ENCODE measurements around the gene NOTUM.

The NOTUM gene

GRCh38 chr17:82007228-82007494, 46.2 kb upstream of the NOTUM start:
- ChIA-PET POLR2A (no interaction called here), CTCF (no interaction called here)
- TF ChIP-seq SUZ12 (IDR thresholded peaks at IDR 0.05): no peak
- no peak for TF ChIP-seq BHLHE40 (IDR thresholded peaks at IDR 0.05; ENCODE audit: borderline replicate concordance)
- TF ChIP-seq LEF1 (IDR thresholded peaks at IDR 0.05; ENCODE audit: borderline replicate concordance): no peak
- TF ChIP-seq FOXA1 (IDR thresholded peaks at IDR 0.05): no peak
- TF ChIP-seq L3MBTL2 (conservative IDR thresholded peaks at IDR 0.05): no peak
- no peak for TF ChIP-seq FOXK2 (IDR thresholded peaks at IDR 0.05)
- TF ChIP-seq NFRKB (IDR thresholded peaks at IDR 0.05): no peak
- TF ChIP-seq ZNF384 (IDR thresholded peaks at IDR 0.05): no peak
- TF ChIP-seq PKNOX1 (IDR thresholded peaks at IDR 0.05): no peak
- TF ChIP-seq HDGF (IDR thresholded peaks at IDR 0.05; ENCODE audit: borderline replicate concordance): no peak
- no peak for TF ChIP-seq ARNT (IDR thresholded peaks at IDR 0.05)
- no peak for TF ChIP-seq FOXM1 (IDR thresholded peaks at IDR 0.05; ENCODE audit: borderline replicate concordance)
- no peak for TF ChIP-seq SP1 (IDR thresholded peaks at IDR 0.05)
- TF ChIP-seq ELF4 (IDR thresholded peaks at IDR 0.05): no peak
- no peak for TF ChIP-seq TARDBP (IDR thresholded peaks at IDR 0.05)
- no peak for TF ChIP-seq CTBP1 (IDR thresholded peaks at IDR 0.05; ENCODE audit: borderline replicate concordance)
- DNase-seq (ENCODE audit: extremely low spot score): no peak

- CTCF ChIA-PET: no interaction called here
- DNase-seq (ENCODE audit: extremely low spot score): no peak
- TF ChIP-seq LEF1 (IDR thresholded peaks at IDR 0.05; ENCODE audit: borderline replicate concordance) (no peak), HDGF (IDR thresholded peaks at IDR 0.05; ENCODE audit: borderline replicate concordance) (no peak), ARNT (IDR thresholded peaks at IDR 0.05) (no peak), ZNF384 (IDR thresholded peaks at IDR 0.05) (no peak), SP1 (IDR thresholded peaks at IDR 0.05) (no peak), ELF4 (IDR thresholded peaks at IDR 0.05) (no peak), BHLHE40 (IDR thresholded peaks at IDR 0.05; ENCODE audit: borderline replicate concordance) (no peak), TARDBP (IDR thresholded peaks at IDR 0.05) (no peak), SUZ12 (IDR thresholded peaks at IDR 0.05) (no peak), NFRKB (IDR thresholded peaks at IDR 0.05) (no peak), FOXM1 (IDR thresholded peaks at IDR 0.05; ENCODE audit: borderline replicate concordance) (no peak), CTBP1 (IDR thresholded peaks at IDR 0.05; ENCODE audit: borderline replicate concordance) (no peak), PKNOX1 (IDR thresholded peaks at IDR 0.05) (no peak), FOXK2 (IDR thresholded peaks at IDR 0.05) (no peak), L3MBTL2 (conservative IDR thresholded peaks at IDR 0.05) (no peak)
- POLR2A ChIA-PET: no interaction called here
Observed at GRCh38 chr17:82006468-82007227, 45.7 kb upstream of the NOTUM start.

GRCh38 chr17:82005701-82006348, 44.8 kb upstream of the NOTUM start:
- ChIA-PET CTCF (no interaction called here), POLR2A (no interaction called here)
- no peak for TF ChIP-seq SUZ12 (IDR thresholded peaks at IDR 0.05)
- no peak for TF ChIP-seq PKNOX1 (IDR thresholded peaks at IDR 0.05)
- TF ChIP-seq ELF4 (IDR thresholded peaks at IDR 0.05): no peak
- TF ChIP-seq TARDBP (IDR thresholded peaks at IDR 0.05): no peak
- no peak for TF ChIP-seq FOXM1 (IDR thresholded peaks at IDR 0.05; ENCODE audit: borderline replicate concordance)
- no peak for TF ChIP-seq ARNT (IDR thresholded peaks at IDR 0.05)
- no peak for TF ChIP-seq ZNF384 (IDR thresholded peaks at IDR 0.05)
- DNase-seq (ENCODE audit: extremely low spot score): no peak

- DNase-seq (ENCODE audit: extremely low spot score): no peak
- CTCF ChIA-PET: no interaction called here
- POLR2A ChIA-PET: no interaction called here
- TF ChIP-seq FOXM1 (IDR thresholded peaks at IDR 0.05; ENCODE audit: borderline replicate concordance) (no peak), CTBP1 (IDR thresholded peaks at IDR 0.05; ENCODE audit: borderline replicate concordance) (no peak), ZNF384 (IDR thresholded peaks at IDR 0.05) (no peak), TARDBP (IDR thresholded peaks at IDR 0.05) (no peak), BHLHE40 (IDR thresholded peaks at IDR 0.05; ENCODE audit: borderline replicate concordance) (no peak), LEF1 (IDR thresholded peaks at IDR 0.05; ENCODE audit: borderline replicate concordance) (no peak)
Observed at GRCh38 chr17:82004517-82005455, 43.8 kb upstream of the NOTUM start.

- POLR2A ChIA-PET: no interaction called here
- DNase-seq (ENCODE audit: extremely low spot score): no peak
- CTCF ChIA-PET: no interaction called here
- TF ChIP-seq ELF4 (IDR thresholded peaks at IDR 0.05) (no peak), ARNT (IDR thresholded peaks at IDR 0.05) (no peak), FOXA1 (IDR thresholded peaks at IDR 0.05) (no peak), NFRKB (IDR thresholded peaks at IDR 0.05) (no peak), CTBP1 (IDR thresholded peaks at IDR 0.05; ENCODE audit: borderline replicate concordance) (no peak), SUZ12 (IDR thresholded peaks at IDR 0.05) (no peak), ZNF384 (IDR thresholded peaks at IDR 0.05) (no peak), FOXM1 (IDR thresholded peaks at IDR 0.05; ENCODE audit: borderline replicate concordance) (no peak), PKNOX1 (IDR thresholded peaks at IDR 0.05) (no peak), L3MBTL2 (conservative IDR thresholded peaks at IDR 0.05) (no peak), HDGF (IDR thresholded peaks at IDR 0.05; ENCODE audit: borderline replicate concordance) (no peak), BHLHE40 (IDR thresholded peaks at IDR 0.05; ENCODE audit: borderline replicate concordance) (no peak), FOXK2 (IDR thresholded peaks at IDR 0.05) (no peak), LEF1 (IDR thresholded peaks at IDR 0.05; ENCODE audit: borderline replicate concordance) (no peak), TARDBP (IDR thresholded peaks at IDR 0.05) (no peak), SP1 (IDR thresholded peaks at IDR 0.05) (no peak)
Observed at GRCh38 chr17:82003411-82004381, 42.7 kb upstream of the NOTUM start.
